GM12801 (cell line): Measurements from ENCODE around the gene OCA2.

ENCODE experiments used
- CTCF ChIP-seq: IDR thresholded peaks from one replicate; pipeline ENCODE4 v1.5.1; 2011; ENCODE audit warnings: control low read depth; ENCODE audit not compliant: insufficient read length; ENCODE audit errors: extremely low read depth

OCA2 gene

GRCh38 chr15:28114721-28115622 lies 15.9 kb upstream of the OCA2 start:
- TF ChIP-seq CTCF: no peak

GRCh38 chr15:28114114-28114455 lies 15.0 kb upstream of the OCA2 start:
- no peak for TF ChIP-seq CTCF

- no peak for TF ChIP-seq CTCF
These were observed 14.4 kb upstream of the OCA2 start for GRCh38 chr15:28113394-28114113.

GRCh38 chr15:28112962-28113361 lies 13.8 kb upstream of the OCA2 start:
- no peak for TF ChIP-seq CTCF

GRCh38 chr15:28112101-28112760 lies 13.1 kb upstream of the OCA2 start:
- TF ChIP-seq CTCF: no peak

GRCh38 chr15:28111543-28111942 lies 12.4 kb upstream of the OCA2 start:
- no peak for TF ChIP-seq CTCF

- TF ChIP-seq CTCF: no peak
These were observed 11.4 kb upstream of the OCA2 start for GRCh38 chr15:28110481-28110881.
